BE2C (cell line): Measurements from ENCODE around the gene SCN9A.
A peak's percentile ranks its signal among the peaks of the same experiment; 100 is the strongest.

Experiments used
- DNase-seq: peaks from one replicate; pipeline ENCODE4 v3.0.0-alpha.2; 2020
- H3K27me3 ChIP-seq: fragments of 250-450 bp; sonication (Bioruptor Pico); 2 replicates; pipeline ENCODE4 v1.5.1; 2020; ENCODE audit warnings: mild to moderate bottlenecking
- H3K36me3 ChIP-seq: fragments of 250-450 bp; sonication (Bioruptor Pico); 2 replicates; pipeline ENCODE4 v1.5.1; 2020; ENCODE audit warnings: mild to moderate bottlenecking
- H3K4me1 ChIP-seq: fragments of 250-450 bp; sonication (Bioruptor Pico); 2 replicates; pipeline ENCODE4 v1.5.1; 2020
- H3K4me3 ChIP-seq: 2 replicates; pipeline ENCODE4 v1.5.1; 2011; ENCODE audit warnings: low read depth, low read length
- H3K9me3 ChIP-seq: fragments of 250-450 bp; sonication (Bioruptor Pico); 2 replicates; pipeline ENCODE4 v1.5.1; 2020
- TF ChIP-seq, protein P1 (sequence below): IDR thresholded peaks from 2 replicates; pipeline ENCODE4 v1.5.1; 2012; ENCODE audit warnings: mild to moderate bottlenecking, low read depth, low read length

The SCN9A gene

DNA sequence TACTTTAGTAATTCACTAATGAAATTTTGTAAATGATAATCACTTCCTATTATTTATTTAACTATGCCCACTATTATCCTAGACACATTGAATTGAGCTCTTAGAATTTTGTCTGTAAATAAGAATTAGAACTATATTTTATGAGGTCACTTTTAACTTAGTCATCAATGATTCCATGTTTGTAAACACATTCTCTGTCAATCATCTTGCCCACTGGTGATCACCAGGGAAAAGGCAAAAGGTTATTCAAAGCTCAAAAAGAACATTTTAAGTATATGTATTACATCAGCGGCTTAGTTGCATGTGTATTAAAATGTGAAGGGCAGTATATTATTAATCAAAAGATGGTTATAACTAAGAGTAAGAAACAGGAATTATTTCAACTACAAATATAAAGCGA lies 25.2 kb downstream of the SCN9A start:
- no peaks in the 10 kb centered on the region for H3K36me3 ChIP-seq
- H3K27me3 ChIP-seq: no peaks in the 10 kb centered on the region
- no peak for DNase-seq
- TF ChIP-seq, protein P1, sequence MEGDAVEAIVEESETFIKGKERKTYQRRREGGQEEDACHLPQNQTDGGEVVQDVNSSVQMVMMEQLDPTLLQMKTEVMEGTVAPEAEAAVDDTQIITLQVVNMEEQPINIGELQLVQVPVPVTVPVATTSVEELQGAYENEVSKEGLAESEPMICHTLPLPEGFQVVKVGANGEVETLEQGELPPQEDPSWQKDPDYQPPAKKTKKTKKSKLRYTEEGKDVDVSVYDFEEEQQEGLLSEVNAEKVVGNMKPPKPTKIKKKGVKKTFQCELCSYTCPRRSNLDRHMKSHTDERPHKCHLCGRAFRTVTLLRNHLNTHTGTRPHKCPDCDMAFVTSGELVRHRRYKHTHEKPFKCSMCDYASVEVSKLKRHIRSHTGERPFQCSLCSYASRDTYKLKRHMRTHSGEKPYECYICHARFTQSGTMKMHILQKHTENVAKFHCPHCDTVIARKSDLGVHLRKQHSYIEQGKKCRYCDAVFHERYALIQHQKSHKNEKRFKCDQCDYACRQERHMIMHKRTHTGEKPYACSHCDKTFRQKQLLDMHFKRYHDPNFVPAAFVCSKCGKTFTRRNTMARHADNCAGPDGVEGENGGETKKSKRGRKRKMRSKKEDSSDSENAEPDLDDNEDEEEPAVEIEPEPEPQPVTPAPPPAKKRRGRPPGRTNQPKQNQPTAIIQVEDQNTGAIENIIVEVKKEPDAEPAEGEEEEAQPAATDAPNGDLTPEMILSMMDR: no peak
- H3K9me3 ChIP-seq: no peaks in the 10 kb centered on the region
- H3K4me3 ChIP-seq: no peak overlapping the region
- no peaks in the 10 kb centered on the region; the same call in 1 of the 2 replicates for H3K4me1 ChIP-seq

DNA sequence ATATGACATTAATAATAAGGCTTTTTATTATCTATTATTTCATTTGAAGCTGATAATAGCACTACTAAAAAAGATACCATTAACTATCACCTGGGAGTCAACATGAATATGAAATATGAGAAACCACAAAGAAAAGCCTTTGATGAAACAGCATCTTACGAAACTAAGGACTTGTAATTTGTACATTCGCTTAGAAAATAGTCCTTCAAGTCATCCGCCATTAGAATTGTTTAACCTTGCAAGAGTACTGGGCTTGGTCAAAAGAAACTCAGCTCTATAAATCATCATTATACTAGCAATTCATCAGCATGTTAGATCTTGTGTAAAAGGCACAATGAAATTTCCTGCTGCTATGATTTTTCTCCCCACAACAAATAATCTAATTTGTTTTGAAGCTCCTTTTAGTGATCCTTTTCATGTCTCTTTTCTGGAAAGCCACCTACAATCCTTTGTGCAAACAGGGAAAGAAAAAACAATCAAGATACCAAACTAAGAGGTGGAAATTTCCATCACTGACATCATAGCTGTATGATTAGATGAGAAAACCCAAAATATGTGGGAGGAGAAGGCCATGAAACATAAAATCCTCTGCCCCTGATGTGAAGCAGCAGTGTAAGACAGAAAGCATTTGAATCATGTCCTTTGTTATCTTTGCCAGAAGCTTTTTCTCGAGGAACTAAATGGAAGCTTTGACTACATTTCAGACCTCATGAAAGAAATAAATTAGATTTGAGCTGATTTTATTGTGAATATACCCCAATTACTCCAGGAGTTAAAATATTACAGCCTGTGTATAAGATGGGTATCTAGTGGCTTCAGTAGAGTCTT lies 31.2 kb downstream of the SCN9A start:
- DNase-seq: peak; percentile 6
- Histone ChIP-seq H3K4me1 (no peaks in the 10 kb centered on the region; the same call in 1 of the 2 replicates), H3K27me3 (no peaks in the 10 kb centered on the region), H3K9me3 (no peaks in the 10 kb centered on the region), H3K36me3 (no peaks in the 10 kb centered on the region), H3K4me3 (no peak overlapping the region)
- TF ChIP-seq, protein P1: no peak

DNA sequence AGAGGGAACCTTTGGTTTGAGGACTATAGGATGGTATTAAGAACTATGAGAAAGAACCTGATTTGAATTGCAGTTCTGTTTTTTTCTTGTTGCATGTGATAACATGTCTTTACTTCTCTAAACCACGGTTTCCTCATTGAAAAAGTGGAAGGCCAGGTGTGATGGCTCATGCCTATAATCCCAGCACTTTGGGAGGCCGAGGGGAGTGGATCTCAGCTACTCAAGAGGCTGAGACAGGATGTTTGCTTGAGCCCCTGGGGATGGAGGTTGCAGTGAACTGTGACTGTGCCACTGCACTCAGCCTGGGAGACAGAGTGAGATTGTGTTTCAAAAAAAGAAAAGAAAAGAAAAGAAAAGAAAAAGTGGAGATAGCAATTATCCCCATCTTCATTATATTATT lies 32.3 kb downstream of the SCN9A start:
- H3K36me3 ChIP-seq: no peaks in the 10 kb centered on the region
- TF ChIP-seq, protein P1: no peak
- no peaks in the 10 kb centered on the region for H3K9me3 ChIP-seq
- no peak overlapping the region for H3K4me3 ChIP-seq
- peak; percentile 14 for DNase-seq
- H3K27me3 ChIP-seq: no peaks in the 10 kb centered on the region
- H3K4me1 ChIP-seq: peaks cover 4% of the 10 kb centered on the region

DNA sequence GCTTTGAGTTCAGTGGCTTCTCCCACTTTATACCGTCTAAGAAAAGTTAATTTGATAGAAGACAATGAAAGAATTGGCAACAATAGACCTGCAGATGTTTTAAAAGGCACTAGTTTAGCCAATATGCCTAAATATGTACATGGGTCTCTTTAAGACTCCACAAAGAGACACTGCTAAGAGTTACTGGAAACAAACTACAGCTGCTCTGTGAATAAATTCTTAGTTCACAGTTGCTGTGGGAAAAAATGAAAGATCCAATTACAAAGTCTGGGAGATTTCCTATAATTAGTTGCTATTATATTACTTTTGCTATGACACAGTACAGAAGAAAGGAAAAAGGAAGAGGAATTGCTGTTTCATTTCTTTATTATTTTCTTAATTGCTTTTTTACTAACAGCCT lies 34.3 kb downstream of the SCN9A start:
- DNase-seq: no peak
- no peak overlapping the region for H3K4me3 ChIP-seq
- TF ChIP-seq, protein P1: no peak
- no peaks in the 10 kb centered on the region for H3K36me3 ChIP-seq
- H3K4me1 ChIP-seq: peaks cover 4% of the 10 kb centered on the region
- no peaks in the 10 kb centered on the region for H3K9me3 ChIP-seq
- no peaks in the 10 kb centered on the region for H3K27me3 ChIP-seq

DNA sequence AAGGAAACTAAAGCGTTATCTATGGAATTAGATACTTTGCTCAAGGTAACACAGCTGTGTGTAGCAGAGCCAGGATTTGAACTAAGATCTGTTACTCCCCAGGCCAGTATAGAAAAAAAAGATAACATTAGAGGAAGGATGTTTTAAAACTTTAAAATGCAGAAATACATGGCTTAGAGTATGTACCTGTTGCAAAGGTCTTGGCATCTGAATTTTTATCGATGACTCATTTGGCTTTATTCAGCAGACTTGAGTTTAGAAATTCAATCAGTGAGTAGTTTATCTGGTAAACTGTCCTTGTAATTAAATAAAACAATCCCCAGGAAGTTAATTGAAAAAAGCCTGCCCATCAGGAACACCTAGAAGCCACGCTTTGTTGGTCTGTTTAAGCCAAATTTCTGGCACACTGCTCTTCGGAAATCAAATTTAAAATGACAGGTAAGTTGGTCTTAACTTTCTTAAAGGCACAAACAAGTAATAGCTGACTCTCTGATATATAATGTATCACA lies 36.9 kb downstream of the SCN9A start:
- H3K4me1 ChIP-seq: peaks cover 4% of the 10 kb centered on the region
- TF ChIP-seq, protein P1: no peak
- no peak overlapping the region for H3K4me3 ChIP-seq
- no peak for DNase-seq
- no peaks in the 10 kb centered on the region for H3K9me3 ChIP-seq
- no peaks in the 10 kb centered on the region for H3K36me3 ChIP-seq
- H3K27me3 ChIP-seq: no peaks in the 10 kb centered on the region

DNA sequence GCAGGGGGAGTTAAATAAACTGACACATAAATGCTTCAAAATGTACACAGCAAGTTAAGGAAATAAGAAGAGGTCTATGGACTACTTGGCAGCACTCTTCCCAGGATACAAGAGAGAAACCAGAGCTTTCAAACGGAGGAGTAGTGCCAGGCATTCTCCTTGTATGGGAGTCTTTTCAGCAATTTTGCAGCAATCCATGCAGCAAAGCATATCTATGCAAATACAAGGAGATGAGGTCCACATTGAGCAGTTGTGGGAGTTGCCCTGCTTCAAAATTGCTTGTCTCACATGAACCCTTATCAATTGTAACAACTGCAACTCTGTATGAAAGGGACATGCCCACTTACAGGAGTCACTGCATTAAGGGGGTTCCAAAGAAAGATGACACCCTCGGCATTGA lies 37.8 kb downstream of the SCN9A start:
- DNase-seq: no peak
- peaks cover 4% of the 10 kb centered on the region for H3K4me1 ChIP-seq
- H3K4me3 ChIP-seq: no peak overlapping the region
- H3K27me3 ChIP-seq: no peaks in the 10 kb centered on the region
- H3K36me3 ChIP-seq: no peaks in the 10 kb centered on the region
- TF ChIP-seq, protein P1: no peak
- no peaks in the 10 kb centered on the region for H3K9me3 ChIP-seq
